Measurements from ENCODE around the gene SLC22A7.

The SLC22A7 gene

GRCh38 chr6:43267619-43268354, 30.3 kb upstream of the SLC22A7 start:
- DNase-seq: no peak

GRCh38 chr6:43268355-43268700, 29.7 kb upstream of the SLC22A7 start:
- no peak for DNase-seq

- DNase-seq: no peak
These were observed 29.2 kb upstream of the SLC22A7 start for GRCh38 chr6:43268782-43269272.

GRCh38 chr6:43269273-43270007, 28.6 kb upstream of the SLC22A7 start:
- DNase-seq: no peak

- DNase-seq: no peak
These were observed 26.8 kb upstream of the SLC22A7 start for GRCh38 chr6:43271103-43271815.

- DNase-seq: no peak
These were observed 26.1 kb upstream of the SLC22A7 start for GRCh38 chr6:43271944-43272343.

- no peak for DNase-seq
These were observed 24.4 kb upstream of the SLC22A7 start for GRCh38 chr6:43273707-43274106.

GRCh38 chr6:43274127-43274915, 23.7 kb upstream of the SLC22A7 start:
- no peak for DNase-seq

GRCh38 chr6:43274916-43275597, 23.0 kb upstream of the SLC22A7 start:
- no peak for DNase-seq

GRCh38 chr6:43275801-43276576, 22.1 kb upstream of the SLC22A7 start:
- no peak for DNase-seq

GRCh38 chr6:43276577-43277305, 21.3 kb upstream of the SLC22A7 start:
- no peak for DNase-seq

- DNase-seq: no peak
These were observed 20.8 kb upstream of the SLC22A7 start for GRCh38 chr6:43277306-43277642.

GRCh38 chr6:43277643-43278523, 20.2 kb upstream of the SLC22A7 start:
- no peak for DNase-seq

- DNase-seq: no peak
These were observed 19.5 kb upstream of the SLC22A7 start for GRCh38 chr6:43278524-43279078.

GRCh38 chr6:43280234-43280633, 17.8 kb upstream of the SLC22A7 start:
- no peak for DNase-seq

GRCh38 chr6:43282060-43282459, 16.0 kb upstream of the SLC22A7 start:
- no peak for DNase-seq

GRCh38 chr6:43282636-43283513, 15.2 kb upstream of the SLC22A7 start:
- DNase-seq: no peak

- DNase-seq: no peak
These were observed 14.6 kb upstream of the SLC22A7 start for GRCh38 chr6:43283514-43283901.
